ENCODE results near the gene ATP10D. TPM values are rescaled to one million over a fixed set of nuclear protein-coding genes. Genes with fewer than 3 reads are reported as not detected.

ATP10D gene
- total RNA-seq, 1 experiment from 2014 or later, result 5.1 TPM

- POLR2A ChIA-PET, result no interaction called here
- no TSS peak for BruUV-seq (replicated peaks)
- H3K36me3 ChIP-seq (ENCODE audit: control insufficient read depth in 1 of 2, insufficient read depth in 2 of 2, low read length in 2 of 2), result no peaks in the 10 kb centered on the region
- RAD21 ChIA-PET (ENCODE audit: low non-redundant PET in 1 of 2, low total read pairs in 2 of 2, uncharacterized antibody in 2 of 2, unreplicated experiment in 2 of 2), result no interaction called here
- CTCF ChIA-PET, result no interaction called here
- H3K4me3 ChIP-seq (replicated peaks in 1 of 2; ENCODE audit: low read depth in 1 of 2, low read length in 2 of 2), result no peak overlapping the region
- no peaks in the 10 kb centered on the region for H3K27me3 ChIP-seq (ENCODE audit: insufficient read depth, low read length)
- no peak overlapping the region for H3K27ac ChIP-seq (ENCODE audit: low read depth, low read length)
- H4K20me1 ChIP-seq (ENCODE audit: insufficient read depth), result no peaks in the 10 kb centered on the region
- no peak for TF ChIP-seq TCF7L2 (IDR thresholded peaks at IDR 0.05; ENCODE audit: borderline replicate concordance, extremely low read depth, insufficient read depth, insufficient read length)
- TF ChIP-seq FOSL1 (IDR thresholded peaks at IDR 0.05; ENCODE audit: low read depth), result no peak
- no peak for TF ChIP-seq RAD21 (IDR thresholded peaks at IDR 0.05; ENCODE audit: low read depth)
- TF ChIP-seq EGR1 (IDR thresholded peaks at IDR 0.05; ENCODE audit: low read depth), result no peak
- no peak for TF ChIP-seq YY1 (IDR thresholded peaks at IDR 0.05; ENCODE audit: extremely low read depth, insufficient replicate concordance, low read depth, low read length)
- TF ChIP-seq EZH2 (IDR thresholded peaks at IDR 0.05), result no peak
- no peak for TF ChIP-seq EZH2phosphoT487 (IDR thresholded peaks at IDR 0.05; ENCODE audit: borderline replicate concordance)
- no peak for TF ChIP-seq JUND (IDR thresholded peaks at IDR 0.05)
- no peak for TF ChIP-seq CBX3 (IDR thresholded peaks at IDR 0.05; ENCODE audit: low read depth)
- no peak for TF ChIP-seq ZNF274 (IDR thresholded peaks at IDR 0.05; ENCODE audit: low read depth, low read length)
- TF ChIP-seq SRF (IDR thresholded peaks at IDR 0.05; ENCODE audit: low read depth), result no peak
- TF ChIP-seq ATF3 (IDR thresholded peaks at IDR 0.05), result no peak
- no peak for TF ChIP-seq POLR2AphosphoS5 (IDR thresholded peaks at IDR 0.05; ENCODE audit: low read depth, low read length)
- TF ChIP-seq SIN3A (IDR thresholded peaks at IDR 0.05; ENCODE audit: low read depth), result no peak
- intact Hi-C loops (cut with micrococcal nuclease), result no loop called here
- H2AFZ ChIP-seq (ENCODE audit: low read depth, low read length, poor library complexity, severe bottlenecking), result no peak overlapping the region
- H3K9ac ChIP-seq (ENCODE audit: low read length), result no peak overlapping the region
- no peaks in the 10 kb centered on the region for H3K9me2 ChIP-seq (ENCODE audit: insufficient read depth)
- DNase-seq (ENCODE audit: low read depth, low spot score) (no peak), ATAC-seq (no peak)
- H3K79me2 ChIP-seq (ENCODE audit: insufficient read depth, low read length), result no peaks in the 10 kb centered on the region
- no peaks in the 10 kb centered on the region for H3K4me1 ChIP-seq (ENCODE audit: control insufficient read depth in 1 of 2, insufficient read depth in 2 of 2, low read length in 2 of 2)
- no peaks in the 10 kb centered on the region for H3K9me3 ChIP-seq (ENCODE audit: control insufficient read depth in 1 of 2, insufficient read depth in 1 of 2, low read depth in 1 of 2, low read length in 2 of 2)
- H3K4me2 ChIP-seq (ENCODE audit: low read length), result no peak overlapping the region
These were observed 20.1 kb downstream of the ATP10D start for GRCh38 chr4:47505147-47505546.

Measured in HCT116 (cell line).